ENCODE measurements around the gene LRBA. TPM values are rescaled to one million over a fixed set of nuclear protein-coding genes. Genes with fewer than 3 reads are reported as not detected.

Gene LRBA
- total RNA-seq, 1 experiment from 2014 or later: 55.3 TPM

DNA sequence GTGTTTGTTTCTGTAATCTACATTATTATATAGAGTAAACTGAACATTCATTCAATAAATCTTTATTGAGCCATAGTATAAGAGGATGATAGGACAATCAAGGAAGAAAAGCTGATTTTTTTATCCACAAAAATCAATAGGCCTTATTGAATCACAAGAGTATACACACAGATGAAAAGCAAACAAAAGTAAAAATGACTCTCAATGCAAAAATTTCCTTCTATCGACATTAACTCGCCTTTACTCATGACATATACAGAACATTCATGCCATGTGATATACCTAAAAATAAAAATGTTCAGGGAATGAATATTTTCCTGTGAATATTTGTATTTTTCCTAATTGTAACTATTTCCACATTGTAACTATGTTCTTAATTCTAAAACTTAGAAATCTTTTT is 161.2 kb downstream of the LRBA start:
- no peaks in the 10 kb centered on the region for H4K20me1 ChIP-seq (ENCODE audit: control insufficient read depth, insufficient read depth, insufficient read length)
- H3K4me1 ChIP-seq (ENCODE audit: insufficient read depth, low read length): no peaks in the 10 kb centered on the region
- no peak overlapping the region for H3K56ac ChIP-seq (ENCODE audit: insufficient read length, low read depth, low read length)
- no peak overlapping the region for H2BK20ac ChIP-seq (ENCODE audit: low read depth, low read length, poor library complexity, severe bottlenecking)
- H3K79me2 ChIP-seq (ENCODE audit: insufficient read depth, low read length): no peaks in the 10 kb centered on the region
- no CpG with 5 or more reads among the region's 2 CpGs for WGBS (ENCODE audit: extremely low coverage, insufficient read length, low lambda C conversion rate)
- no peak overlapping the region for H2AK5ac ChIP-seq (ENCODE audit: insufficient read length, low read length)
- H3K27me3 ChIP-seq (ENCODE audit: insufficient read depth, low read length): no peaks in the 10 kb centered on the region
- H3K23me2 ChIP-seq (ENCODE audit: insufficient read length, low read depth, low read length, poor library complexity, severe bottlenecking): no peaks in the 10 kb centered on the region
- no peak overlapping the region for H3T11ph ChIP-seq (ENCODE audit: low read length)
- Mint-ChIP-seq H3K4me3 (no peak overlapping the region), H3K27me3 (ENCODE audit: low read depth) (no peaks in the 10 kb centered on the region), H3K36me3 (ENCODE audit: insufficient read depth in 1 of 3, low read depth in 3 of 3) (peaks cover 5 to 23% (median 12%) of the 10 kb centered on the region in 3 experiments; a peak in 6 of 7 replicates), H3K9me3 (no peaks in the 10 kb centered on the region), H3K4me1 (peaks cover 8 to 11% of the 10 kb centered on the region in 2 experiments; a peak in 3 of 4 replicates), H3K27ac (no peak overlapping the region)
- no peak overlapping the region for H3K23ac ChIP-seq (ENCODE audit: insufficient read length, low read depth, low read length)
- no peak for DNase-seq
- H2BK5ac ChIP-seq (ENCODE audit: insufficient read length, low read length): no peak overlapping the region
- no peak overlapping the region for H3K14ac ChIP-seq (ENCODE audit: insufficient read depth, low read length)
- H4K5ac ChIP-seq (ENCODE audit: insufficient read length, low read depth, low read length): no peak overlapping the region
- no peak overlapping the region for H2BK120ac ChIP-seq (ENCODE audit: low read depth, low read length, poor library complexity, severe bottlenecking)
- H4K91ac ChIP-seq (ENCODE audit: insufficient read length, low read depth, low read length): no peak overlapping the region
- no peak overlapping the region for H2BK15ac ChIP-seq (ENCODE audit: low read depth, low read length)
- H3K27ac ChIP-seq (ENCODE audit: insufficient read length, low read depth, low read length): no peak overlapping the region
- H3K9me3 ChIP-seq (ENCODE audit: control insufficient read depth, low read depth, low read length): no peaks in the 10 kb centered on the region
- no peak overlapping the region for H2BK12ac ChIP-seq (ENCODE audit: insufficient read length, low read depth, low read length)
- H4K8ac ChIP-seq (replicated peaks; ENCODE audit: insufficient read length, low read depth, low read length): no peak overlapping the region
- TF ChIP-seq CTCF (conservative IDR thresholded peaks at IDR 0.05): no peak
- H3K9ac ChIP-seq (ENCODE audit: extremely low read depth, insufficient read length, low read length): no peak overlapping the region
- H2AFZ ChIP-seq (ENCODE audit: low read length): no peak overlapping the region
- no peak overlapping the region for H3K4me2 ChIP-seq (ENCODE audit: insufficient read depth, insufficient read length, low read length)
- H3K18ac ChIP-seq (ENCODE audit: insufficient read length, low read depth, low read length): no peak overlapping the region
- H3K4ac ChIP-seq (ENCODE audit: low read depth, low read length): no peak overlapping the region
- no peaks in the 10 kb centered on the region for H3K79me1 ChIP-seq (ENCODE audit: insufficient read depth, low read depth, low read length, poor library complexity, severe bottlenecking)
